Panc1 (cell line): Measurements from ENCODE around the gene STARD10. TPM values are rescaled to one million over a fixed set of nuclear protein-coding genes. Genes with fewer than 3 reads are reported as not detected.

Experiments
- ATAC-seq: fragments of 200-7000 bp; cut with Tn5 transposase; 2 replicates; pipeline ENCODE4 v1.9.1; 2020; ENCODE audit warnings: mild to moderate bottlenecking, moderate library complexity
- BruUV-seq: library from RNA; stranded (reverse); fragments of 400-500 nt; replicated peaks from 2 replicates; lab custom pipeline; 2021; lab: Mats Ljungman, UMichigan
- CTCF ChIA-PET: fragments of 300-600 bp; sonication (Branson Sonifier 250); formaldehyde crosslinking; loops from one replicate; lab custom pipeline; 2022; ENCODE audit warnings: antibody characterized with exemption; lab: Charles Lee
- POLR2A ChIA-PET: fragments of 300-600 bp; sonication (Branson Sonifier 250); formaldehyde crosslinking; loops from one replicate; lab custom pipeline; 2022; ENCODE audit warnings: antibody characterized with exemption; lab: Charles Lee
- DNase-seq: peaks from one replicate; pipeline ENCODE4 v3.0.0-alpha.2; 2010; ENCODE audit warnings: low read depth, low spot score
- H3K27ac ChIP-seq: 2 replicates; pipeline ENCODE4 v1.5.1; 2011; ENCODE audit warnings: mild to moderate bottlenecking, low read length, inconsistent platforms
- H3K27me3 ChIP-seq: fragments of 200-500 bp; sonication (Bioruptor generic); 2 replicates; pipeline ENCODE4 v1.6.0; 2014; ENCODE audit warnings: low read length, inconsistent platforms; ENCODE audit not compliant: control insufficient read depth, insufficient read depth
- H3K36me3 ChIP-seq: fragments of 200-500 bp; sonication (Bioruptor generic); 2 replicates; pipeline ENCODE4 v1.5.1; 2014; ENCODE audit warnings: inconsistent platforms, mild to moderate bottlenecking, low read length, moderate library complexity; ENCODE audit not compliant: control insufficient read depth, insufficient read depth
- H3K4me1 ChIP-seq: 2 replicates; pipeline ENCODE4 v1.5.1; 2011; ENCODE audit warnings: inconsistent platforms, mild to moderate bottlenecking, low read length, moderate library complexity; ENCODE audit not compliant: control insufficient read depth, insufficient read depth
- H3K4me3 ChIP-seq, 2 experiments: 2 replicates each; pipeline ENCODE4 v1.5.1; 2011 to 2012; ENCODE audit warnings: low read depth in 2 of 2, low read length in 2 of 2, mild to moderate bottlenecking in 2 of 2, inconsistent platforms in 1 of 2, moderate library complexity in 1 of 2
- H3K9me3 ChIP-seq: fragments of 200-500 bp; sonication (Bioruptor generic); 2 replicates; pipeline ENCODE4 v1.5.1; 2014; ENCODE audit warnings: low read depth, mild to moderate bottlenecking, inconsistent platforms, low read length, moderate library complexity; ENCODE audit not compliant: control insufficient read depth, insufficient read depth
- CTCF ChIP-seq: fragments of 450-650 bp; IDR thresholded peaks from 2 replicates; pipeline ENCODE4 v1.5.1; 2017; ENCODE audit warnings: mild to moderate bottlenecking
- POLR2AphosphoS5 ChIP-seq: IDR thresholded peaks from 2 replicates; pipeline ENCODE4 v1.6.1; 2012; ENCODE audit warnings: mild to moderate bottlenecking, low read depth, low read length, moderate library complexity
- REST ChIP-seq, 2 experiments: IDR thresholded peaks; 2 replicates each; pipeline ENCODE4 v1.6.1; 2011 to 2012; ENCODE audit warnings: low read depth in 2 of 2, control low read depth in 1 of 2, low read length in 1 of 2, mild to moderate bottlenecking in 1 of 2, moderate library complexity in 1 of 2; ENCODE audit not compliant: insufficient read depth in 1 of 2
- SIN3A ChIP-seq: IDR thresholded peaks from 2 replicates; pipeline ENCODE4 v1.6.1; 2012; ENCODE audit warnings: low read depth, mild to moderate bottlenecking, low read length, moderate library complexity, borderline replicate concordance; ENCODE audit not compliant: insufficient read depth
- TCF7L2 ChIP-seq: IDR thresholded peaks from 2 replicates; pipeline ENCODE4 v1.6.1; 2011; ENCODE audit warnings: mild to moderate bottlenecking, low read depth, low read length, inconsistent platforms
- in situ Hi-C: cut with HindIII; loops from 2 replicates; pipeline ENCODE4 v1.10.0; 2016; ENCODE audit warnings: low sequenced_read_pairs, low pct_unique_long_range_greater_than_20kb
- intact Hi-C: fragments of 100-400 bp; cut with micrococcal nuclease; formaldehyde crosslinking; loops from one replicate; pipeline ENCODE4 v1.10.0; 2022; ENCODE audit not compliant: unreplicated experiment
- total RNA-seq: library from RNA; stranded (reverse); gene quantifications from one replicate; pipeline ENCODE4 v1.2.1, GENCODE V29; 2021; ENCODE audit not compliant: unreplicated experiment

Gene STARD10
- total RNA-seq, 1 experiment from 2014 or later, result 32.1 TPM

GRCh38 chr11:72829884-72830533 lies 36.2 kb upstream of the STARD10 start:
- Histone ChIP-seq H3K4me3 (no peak overlapping the region), H3K9me3 (no peaks in the 10 kb centered on the region), H3K27me3 (no peaks in the 10 kb centered on the region), H3K27ac (no peak overlapping the region), H3K4me1 (0 out of 2 replicates have a peak, but pooled peaks cover 4% of the 10 kb centered on the region), H3K36me3 (no peaks in the 10 kb centered on the region)
- in situ Hi-C loops, result no loop called here
- BruUV-seq, result no TSS peak
- CTCF ChIA-PET, result interaction anchor here (0.6 to 3.3 kb wide), 2 partner anchors 105 to 348 kb away, joined by 3 to 15 read pairs; no protein-coding TSS in a partner anchor
- DNase-seq, result no peak
- POLR2A ChIA-PET, result no interaction called here
- TF ChIP-seq TCF7L2 (no peak), SIN3A (no peak), CTCF (no peak), REST (IDR thresholded peaks at IDR 0.05; ENCODE audit: insufficient read depth in 1 of 2, low read depth in 2 of 2, low read length in 1 of 2) (no peak), POLR2AphosphoS5 (no peak)
- intact Hi-C loops, result loop anchor here (5.0 kb wide), 1 partner anchor 412 kb away; no protein-coding TSS in a partner anchor
- ATAC-seq, result no peak

- in situ Hi-C loops, result no loop called here
- Histone ChIP-seq H3K27ac (no peak overlapping the region), H3K4me3 (no peak overlapping the region), H3K36me3 (no peaks in the 10 kb centered on the region), H3K27me3 (no peaks in the 10 kb centered on the region), H3K9me3 (no peaks in the 10 kb centered on the region), H3K4me1 (0 out of 2 replicates have a peak, but pooled peaks cover 4% of the 10 kb centered on the region)
- POLR2A ChIA-PET, result no interaction called here
- CTCF ChIA-PET, result interaction anchor here (3.3 kb wide), 1 partner anchor 348 kb away, joined by 15 read pairs; no protein-coding TSS in a partner anchor
- ATAC-seq (no peak), DNase-seq (no peak)
- BruUV-seq, result no TSS peak
- intact Hi-C loops, result no loop called here
- TF ChIP-seq TCF7L2 (no peak), CTCF (no peak), SIN3A (no peak), POLR2AphosphoS5 (no peak), REST (IDR thresholded peaks at IDR 0.05; ENCODE audit: insufficient read depth in 1 of 2, low read depth in 2 of 2, low read length in 1 of 2) (no peak)
Observed at GRCh38 chr11:72829178-72829577, 35.3 kb upstream of the STARD10 start.
